H1 (cell line): ENCODE measurements around the gene NADSYN1. TPM values are rescaled to one million over a fixed set of nuclear protein-coding genes. Genes with fewer than 3 reads are reported as not detected.

ENCODE experiments used
- CTCF ChIA-PET: fragments of 300-600 bp; sonication (Branson Sonifier 250); formaldehyde crosslinking; loops from one replicate; lab custom pipeline; 2021; ENCODE audit not compliant: partially characterized antibody; lab: Charles Lee
- POLR2A ChIA-PET: fragments of 300-600 bp; sonication (Branson Sonifier 250); formaldehyde crosslinking; loops from one replicate; lab custom pipeline; 2021; ENCODE audit warnings: inconsistent platforms; ENCODE audit not compliant: partially characterized antibody; lab: Charles Lee
- DNase-seq, 2 experiments: peaks; one replicate each; pipeline versions ENCODE4 v3.0.0 to v3.0.0-alpha.2; 2010 to 2022; ENCODE audit warnings: low spot score in 2 of 2, low read depth in 1 of 2, mixed read lengths in 1 of 2
- FAIRE-seq: peaks from 2 replicates; lab custom pipeline; 2011; peaks lifted over from hg19 to GRCh38; lab: Jason Lieb, UNC
- H2AFZ ChIP-seq: 2 replicates; pipeline ENCODE4 v1.8.1; 2012; ENCODE audit warnings: low read length, inconsistent platforms
- H2AK5ac ChIP-seq: 2 replicates; pipeline ENCODE4 v1.6.1; 2013; ENCODE audit warnings: low read depth, low read length
- H2BK120ac ChIP-seq: replicated peaks from 2 replicates; pipeline ENCODE3; 2013; ENCODE audit warnings: low read depth, low read length, inconsistent platforms
- H2BK12ac ChIP-seq: 2 replicates; pipeline ENCODE4 v1.6.1; 2013; ENCODE audit warnings: low read depth, low read length
- H2BK15ac ChIP-seq: 2 replicates; pipeline ENCODE4 v1.6.1; 2013; ENCODE audit warnings: low read length
- H2BK20ac ChIP-seq: 2 replicates; pipeline ENCODE4 v1.6.1; 2013; ENCODE audit warnings: low read length
- H2BK5ac ChIP-seq: 2 replicates; pipeline ENCODE4 v1.6.1; 2013; ENCODE audit warnings: low read depth, low read length
- H3K14ac ChIP-seq: 2 replicates; pipeline ENCODE4 v1.6.1; 2013; ENCODE audit warnings: inconsistent platforms; ENCODE audit not compliant: insufficient read length
- H3K18ac ChIP-seq: 2 replicates; pipeline ENCODE4 v1.6.1; 2013; ENCODE audit warnings: low read length; ENCODE audit errors: extremely low read depth
- H3K23ac ChIP-seq: 2 replicates; pipeline ENCODE4 v1.6.1; 2013; ENCODE audit warnings: inconsistent platforms; ENCODE audit not compliant: insufficient read length
- H3K23me2 ChIP-seq: 2 replicates; pipeline ENCODE4 v1.6.1; 2013; ENCODE audit warnings: low read depth, low read length
- H3K27ac ChIP-seq: 2 replicates; pipeline ENCODE4 v1.6.1; 2011; ENCODE audit warnings: low read depth, low read length, inconsistent platforms
- H3K27me3 ChIP-seq, 4 experiments: replicated peaks in 1 of 4; 1 replicate in 1 of 4; 2 replicates in 3 of 4; pipeline versions ENCODE4 v1.6.1 to v1.8.1; 2011 to 2013; ENCODE audit warnings: low read length in 3 of 4, mild to moderate bottlenecking in 3 of 4, inconsistent platforms in 2 of 4, mixed read lengths in 2 of 4, moderate library complexity in 1 of 4; ENCODE audit not compliant: control insufficient read depth in 3 of 4, insufficient read depth in 3 of 4; ENCODE audit errors: extremely low read depth in 1 of 4
- H3K36me3 ChIP-seq, 4 experiments: 2 replicates each; pipeline versions ENCODE4 v1.6.1 to v1.8.1; 2011 to 2013; ENCODE audit warnings: mild to moderate bottlenecking in 4 of 4, low read length in 3 of 4, moderate library complexity in 2 of 4, control low read depth in 1 of 4, inconsistent platforms in 1 of 4; ENCODE audit not compliant: insufficient read depth in 4 of 4, control insufficient read depth in 2 of 4
- H3K4ac ChIP-seq: replicated peaks from 2 replicates; pipeline ENCODE3; 2013; ENCODE audit warnings: low read length, low read depth, mixed read lengths, inconsistent platforms; ENCODE audit not compliant: insufficient read length
- H3K4me1 ChIP-seq, 4 experiments: replicated peaks in 1 of 4; 1 replicate in 1 of 4; 2 replicates in 3 of 4; pipeline versions ENCODE4 v1.6.1 to v1.8.1; 2011 to 2013; ENCODE audit warnings: low read length in 3 of 4, inconsistent platforms in 2 of 4, mixed read lengths in 1 of 4; ENCODE audit not compliant: insufficient read depth in 4 of 4, control insufficient read depth in 3 of 4
- H3K4me2 ChIP-seq, 2 experiments: 2 replicates each; pipeline versions ENCODE4 v1.6.1 to v1.8.1; 2011 to 2013; ENCODE audit warnings: low read depth in 2 of 2, low read length in 2 of 2, control low read depth in 1 of 2, inconsistent platforms in 1 of 2, mild to moderate bottlenecking in 1 of 2; ENCODE audit not compliant: insufficient read depth in 1 of 2
- H3K4me3 ChIP-seq, 4 experiments: fragments of 200-600, 300-600 bp in 1 of 4; sonication (generic), shearing (Covaris generic), sonication (Bioruptor Twin) in 1 of 4; 2 replicates each; pipeline versions ENCODE4 v1.5.1 to v1.8.1; 2011 to 2016; ENCODE audit warnings: low read length in 4 of 4, low read depth in 3 of 4, control low read depth in 2 of 4, inconsistent platforms in 2 of 4, mild to moderate bottlenecking in 2 of 4, mixed read lengths in 1 of 4, moderate library complexity in 1 of 4; ENCODE audit not compliant: insufficient read depth in 2 of 4; ENCODE audit errors: extremely low read depth in 1 of 4
- H3K56ac ChIP-seq: replicated peaks from 2 replicates; pipeline ENCODE3; 2013; ENCODE audit warnings: low read depth, mild to moderate bottlenecking, mixed read lengths, low read length, inconsistent platforms; ENCODE audit not compliant: insufficient read length
- H3K79me1 ChIP-seq: 2 replicates; pipeline ENCODE4 v1.6.1; 2013; ENCODE audit warnings: low read depth, low read length, control low read depth
- H3K79me2 ChIP-seq, 2 experiments: 2 replicates each; pipeline versions ENCODE4 v1.6.1 to v1.8.1; 2012 to 2013; ENCODE audit warnings: low read length in 2 of 2, mild to moderate bottlenecking in 2 of 2, inconsistent platforms in 1 of 2; ENCODE audit not compliant: insufficient read depth in 2 of 2, control insufficient read depth in 1 of 2
- H3K9ac ChIP-seq, 4 experiments: replicated peaks in 1 of 4; 1 replicate in 1 of 4; 2 replicates in 3 of 4; pipeline versions ENCODE4 v1.6.1 to v1.8.1; 2011 to 2013; ENCODE audit warnings: low read depth in 3 of 4, low read length in 3 of 4, control low read depth in 2 of 4, mild to moderate bottlenecking in 2 of 4, moderate library complexity in 2 of 4, inconsistent platforms in 1 of 4; ENCODE audit errors: extremely low read depth in 1 of 4
- H3K9me3 ChIP-seq, 2 experiments: 2 replicates each; pipeline versions ENCODE4 v1.6.1 to v1.8.1; 2012 to 2013; ENCODE audit warnings: mild to moderate bottlenecking in 2 of 2, moderate library complexity in 2 of 2, control low read depth in 1 of 2, inconsistent platforms in 1 of 2, low read depth in 1 of 2, low read length in 1 of 2, mixed read lengths in 1 of 2; ENCODE audit not compliant: insufficient read depth in 2 of 2
- H4K20me1 ChIP-seq, 2 experiments: replicated peaks in 1 of 2; 2 replicates each; pipeline versions ENCODE3 to v1.8.1; 2011 to 2013; ENCODE audit warnings: inconsistent platforms in 2 of 2, low read length in 2 of 2, mild to moderate bottlenecking in 1 of 2; ENCODE audit not compliant: insufficient read depth in 2 of 2, control insufficient read depth in 1 of 2
- H4K5ac ChIP-seq: 2 replicates; pipeline ENCODE4 v1.6.1; 2013; ENCODE audit warnings: low read length, low read depth, mixed read lengths, inconsistent platforms; ENCODE audit not compliant: insufficient read length
- H4K8ac ChIP-seq: 2 replicates; pipeline ENCODE4 v1.8.0; 2013; ENCODE audit warnings: mild to moderate bottlenecking, moderate library complexity, low read length, inconsistent platforms; ENCODE audit not compliant: insufficient read depth; ENCODE audit errors: extremely low read depth
- H4K91ac ChIP-seq: replicated peaks from 2 replicates; pipeline ENCODE3; 2013; ENCODE audit warnings: low read length, mixed read lengths, inconsistent platforms; ENCODE audit not compliant: insufficient read length
- BRCA1 ChIP-seq: IDR thresholded peaks from 2 replicates; pipeline ENCODE4 v1.6.1; 2012; ENCODE audit warnings: low read depth, low read length, improper control_type of control experiment
- CBX5 ChIP-seq: fragments of 300-800, 300-1000 bp; sonication (generic); IDR thresholded peaks from 2 replicates; pipeline ENCODE4 v1.7.1; 2016; ENCODE audit warnings: antibody characterized with exemption, low read length, low read depth
- CHD1 ChIP-seq: IDR thresholded peaks from 2 replicates; pipeline ENCODE4 v1.6.1; 2012; ENCODE audit warnings: low read depth, low read length, improper control_type of control experiment
- CHD2 ChIP-seq: IDR thresholded peaks from 2 replicates; pipeline ENCODE4 v1.6.1; 2012; ENCODE audit warnings: low read length, improper control_type of control experiment
- EGR1 ChIP-seq: IDR thresholded peaks from 2 replicates; pipeline ENCODE4 v1.6.1; 2011; ENCODE audit warnings: low read depth, low read length, borderline replicate concordance
- EZH2 ChIP-seq: fragments of 200-600 bp; sonication (generic); IDR thresholded peaks from 2 replicates; pipeline ENCODE4 v1.7.1; 2012; ENCODE audit warnings: low read depth, mild to moderate bottlenecking, moderate library complexity, low read length, inconsistent platforms; ENCODE audit not compliant: severe bottlenecking
- HDAC2 ChIP-seq, 2 experiments: fragments of 300-600 bp in 1 of 2; sonication (generic) in 1 of 2; IDR thresholded peaks; 2 replicates each; pipeline ENCODE4 v1.6.1; 2011 to 2012; ENCODE audit warnings: low read depth in 2 of 2, low read length in 2 of 2, mild to moderate bottlenecking in 2 of 2, moderate library complexity in 2 of 2, borderline replicate concordance in 1 of 2, inconsistent platforms in 1 of 2
- HDAC6 ChIP-seq: IDR thresholded peaks from one replicate; pipeline ENCODE4 v1.7.1; 2012; ENCODE audit warnings: low read depth, mild to moderate bottlenecking, inconsistent platforms, low read length, moderate library complexity
- SIN3A ChIP-seq, 2 experiments: IDR thresholded peaks in 1 of 2; conservative IDR thresholded peaks in 1 of 2; 2 replicates each; pipeline ENCODE4 v1.6.1; 2011 to 2012; ENCODE audit warnings: low read length in 2 of 2, improper control_type of control experiment in 1 of 2, low read depth in 1 of 2, mild to moderate bottlenecking in 1 of 2
- SP1 ChIP-seq: IDR thresholded peaks from 2 replicates; pipeline ENCODE4 v1.6.1; 2011; ENCODE audit warnings: low read depth, low read length
- SP4 ChIP-seq: IDR thresholded peaks from 2 replicates; pipeline ENCODE4 v1.6.1; 2012; ENCODE audit warnings: low read length, inconsistent platforms
- WGBS, 2 experiments: shearing (Covaris generic) in 1 of 2; methylation state at CpG; one replicate each; pipeline versions ENCODE4 v1.1.6 to v1.1.7; 2013 to 2015; ENCODE audit warnings: low lambda C conversion rate in 2 of 2, mixed read lengths in 2 of 2, inconsistent platforms in 1 of 2, low coverage in 1 of 2, missing lambda C conversion rate in 1 of 2; ENCODE audit not compliant: insufficient replicate concordance in 2 of 2, insufficient coverage in 1 of 2, insufficient read length in 1 of 2; ENCODE audit errors: extremely low coverage in 1 of 2, missing lambda C conversion rate in 1 of 2; 5-methylcytosine and 5-hydroxymethylcytosine counted together
- polyA plus RNA-seq, 7 experiments: library from polyadenylated mRNA; depleted of rRNA in 3 of 7; stranded (reverse) in 5 of 7; unstranded in 2 of 7; fragments of >200 nt in 5 of 7; fragments of 200-250 nt in 2 of 7; gene quantifications; 1 replicate in 5 of 7; 2 replicates in 1 of 7; 4 replicates in 1 of 7; pipeline versions ENCODE4 v1.2.1 to v1.2.3, GENCODE V29; 2011 to 2013; ENCODE audit warnings: missing spikeins in 2 of 7, mixed read lengths in 2 of 7
- total RNA-seq: library from RNA; stranded (reverse); fragmentation: NEBNext Ultra II Directional; extraction: Animal tissue kit (Norgen Biotek cat#: 25700); gene quantifications from 2 replicates; pipeline ENCODE4 v1.2.1, GENCODE V29; 2021

Gene NADSYN1
- total and polyA plus RNA-seq, 2 of the 8 experiments (the other 6 are each of a cell fraction or from before 2014, with no cell fraction given): 38.3 to 38.6 TPM

- no peak overlapping the region for H3K23ac ChIP-seq
- TF ChIP-seq EGR1: no peak
- TF ChIP-seq HDAC2 (IDR thresholded peaks at IDR 0.05; ENCODE audit: borderline replicate concordance in 1 of 2, low read depth in 2 of 2, low read length in 2 of 2): no peak
- no peak for TF ChIP-seq BRCA1
- TF ChIP-seq HDAC6: no peak
- no peak for TF ChIP-seq CHD2
- TF ChIP-seq SP1: no peak
- TF ChIP-seq SP4: no peak
- no peak for TF ChIP-seq CHD1
- TF ChIP-seq CBX5: no peak
- TF ChIP-seq EZH2: no peak
- no peak for TF ChIP-seq SIN3A (conservative IDR thresholded peaks at IDR 0.05 in 1 of 2, IDR thresholded peaks at IDR 0.05 in 1 of 2; ENCODE audit: low read depth in 1 of 2, low read length in 2 of 2)
Measured at GRCh38 chr11:71431271-71431670, 21.7 kb upstream of the NADSYN1 start.

More at GRCh38 chr11:71431271-71431670, 21.7 kb upstream of the NADSYN1 start:
- Histone ChIP-seq H3K36me3 (peaks cover 4 to 15% (median 13%) of the 10 kb centered on the region in 4 experiments), H4K8ac (no peak overlapping the region), H3K9ac (no peak overlapping the region), H2BK20ac (no peak overlapping the region), H2AFZ (no peak overlapping the region), H4K20me1 (peaks cover 10 to 20% of the 10 kb centered on the region in 2 experiments), H3K27me3 (no peaks in the 10 kb centered on the region), H3K79me1 (no peaks in the 10 kb centered on the region), H3K79me2 (no peaks in the 10 kb centered on the region), H3K14ac (no peak overlapping the region), H2BK120ac (no peak overlapping the region), H4K91ac (no peak overlapping the region), H3K4me1 (no peaks in the 10 kb centered on the region), H2AK5ac (no peak overlapping the region), H3K56ac (no peak overlapping the region), H3K9me3 (no peaks in the 10 kb centered on the region), H3K23me2 (no peaks in the 10 kb centered on the region), H3K4ac (no peak overlapping the region), H3K4me2 (no peak overlapping the region), H3K4me3 (no peak overlapping the region), H3K18ac (no peak overlapping the region), H3K27ac (no peak overlapping the region), H2BK5ac (no peak overlapping the region), H4K5ac (no peak overlapping the region), H2BK12ac (no peak overlapping the region), H2BK15ac (no peak overlapping the region)
- 64% methylated on average over 7 of the region's 7 CpGs; no CpG with 5 or more reads in 1 of the 2 experiments for whole genome bisulfite sequencing, 2 experiments
- FAIRE-seq (no peak), DNase-seq (no peak)
- ChIA-PET CTCF (no interaction called here), POLR2A (interaction anchor here (1.3 kb wide), 1 partner anchor 185 kb away, joined by 3 read pairs; no protein-coding TSS in a partner anchor)
